Stimulated activated CD4-positive, alpha-beta T cell treated with anti-CD3 and anti-CD28 coated beads, Interleukin-1b, Interleukin-23, amount 100 ng/mL, for 48 hours (primary cell): ENCODE measurements around the gene DCLK1.

ENCODE experiments used
- DNase-seq: peaks from one replicate; pipeline ENCODE4 v3.0.0-alpha.2; 2020

Gene DCLK1

DNA sequence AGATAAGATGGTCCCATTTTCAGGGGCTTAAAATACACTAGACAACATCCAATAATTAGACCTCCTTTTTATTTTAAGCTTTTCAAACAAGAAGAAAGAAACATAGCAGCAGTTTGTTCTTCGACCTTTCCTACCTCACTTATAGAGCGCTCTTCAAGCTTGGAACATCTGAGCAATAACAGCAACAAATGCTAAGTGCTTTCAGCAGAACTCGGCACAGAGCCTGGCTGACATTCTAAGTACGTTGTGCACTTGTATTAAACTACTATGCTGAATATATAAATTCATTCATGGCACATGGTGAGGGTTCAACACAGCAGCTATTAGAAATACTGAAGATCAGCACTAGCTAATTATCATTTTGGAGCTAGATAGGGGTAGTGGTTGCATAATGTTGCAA, 398.6 kb downstream of the DCLK1 start:
- DNase-seq, result no peak

DNA sequence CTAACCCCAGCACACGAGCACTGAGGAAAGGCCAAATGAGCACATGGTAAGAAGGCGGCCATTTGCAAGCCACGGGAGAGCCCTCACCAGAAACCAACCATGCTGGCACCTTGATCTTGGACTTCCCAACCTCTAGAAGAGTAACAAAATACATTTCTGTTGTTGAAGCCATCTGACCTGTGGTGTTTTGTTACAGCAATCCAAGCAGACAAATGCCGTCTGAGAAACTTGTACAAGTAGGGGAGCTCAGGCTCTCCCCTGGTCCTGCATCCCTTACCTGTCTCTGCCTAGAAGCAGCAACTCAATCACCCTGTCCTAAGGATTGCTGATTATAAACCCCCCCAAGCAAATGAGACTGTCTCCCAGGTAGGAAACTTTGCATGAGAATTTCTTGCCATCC, 399.7 kb downstream of the DCLK1 start:
- DNase-seq, result no peak

DNA sequence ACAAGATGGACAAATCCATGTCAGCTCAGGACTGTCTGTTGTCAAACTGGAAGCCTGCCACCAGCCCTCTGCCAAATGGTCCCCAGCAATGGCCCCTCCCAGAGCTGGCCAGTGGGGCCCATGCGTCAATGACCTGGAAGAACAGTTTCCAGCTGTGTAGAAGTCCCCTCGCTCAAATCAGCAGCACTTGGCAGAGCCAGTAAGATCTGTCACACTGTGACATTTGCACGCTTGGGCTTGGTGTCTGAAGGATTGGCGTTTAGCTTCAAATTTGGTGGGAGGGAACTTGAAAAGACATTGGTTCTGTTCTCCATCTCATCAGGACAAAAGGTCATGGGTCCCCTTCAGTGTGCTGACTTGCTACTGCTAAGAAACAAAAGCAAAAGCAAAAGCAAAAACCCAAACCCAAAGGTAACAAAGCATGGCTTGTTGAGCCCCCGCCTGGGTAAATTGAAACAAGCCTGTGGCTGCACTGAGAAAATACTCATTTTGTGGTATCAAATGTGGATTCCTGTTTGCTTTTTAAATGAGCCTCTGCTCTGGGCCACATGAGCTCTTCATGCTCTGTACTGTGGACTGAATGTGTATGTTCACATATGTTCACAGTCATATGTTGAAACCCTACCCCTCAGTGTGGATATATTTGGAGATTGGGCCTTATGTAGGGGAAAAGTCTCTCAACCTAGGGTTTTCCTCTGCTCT, 401.1 kb downstream of the DCLK1 start:
- no peak for DNase-seq

- DNase-seq, result no peak
Measured at GRCh38 chr13:35727881-35728280, 403.3 kb downstream of the DCLK1 start.

- no peak for DNase-seq
Measured at GRCh38 chr13:35724446-35724845, 406.7 kb downstream of the DCLK1 start.

DNA sequence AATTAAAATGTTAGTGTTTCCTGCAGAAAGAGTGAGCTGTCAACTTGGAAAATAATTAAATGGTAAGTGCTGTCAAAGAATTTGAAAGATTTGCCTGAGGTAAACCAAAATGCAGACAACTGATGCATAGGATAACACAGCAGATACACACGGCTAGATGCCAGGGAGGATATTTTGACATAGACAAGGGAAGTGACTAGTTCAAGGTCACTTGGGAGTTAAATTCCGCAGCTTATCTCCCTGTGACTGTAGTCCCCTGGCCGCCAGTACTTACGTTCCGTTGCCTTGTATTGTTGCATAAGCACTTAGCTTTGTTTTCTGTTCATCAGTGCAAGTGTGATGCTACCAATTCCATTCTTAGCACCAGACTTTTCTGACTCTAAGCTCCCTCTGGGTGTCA, 407.4 kb downstream of the DCLK1 start:
- no peak for DNase-seq

DNA sequence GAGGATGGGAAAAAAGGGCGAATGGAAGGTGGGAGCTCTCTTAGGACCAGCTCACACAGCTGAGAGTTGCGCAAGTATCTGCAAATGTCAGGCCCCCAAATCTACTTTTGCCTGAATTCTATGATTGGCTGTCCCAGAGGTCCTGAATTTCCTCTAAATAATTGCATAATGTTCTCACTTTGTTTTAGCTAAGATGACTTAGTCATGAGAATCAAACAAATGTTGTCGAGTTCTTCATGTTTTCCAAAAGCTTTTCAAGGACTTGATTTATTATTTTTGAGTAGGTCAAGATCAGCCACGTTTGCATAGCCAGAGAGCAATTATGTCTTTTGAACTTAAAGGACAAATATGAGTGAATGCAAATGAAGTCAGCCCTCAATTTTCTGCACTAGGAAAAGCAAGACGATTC, 408.1 kb downstream of the DCLK1 start:
- no peak for DNase-seq

- DNase-seq, result no peak
Measured at GRCh38 chr13:35722458-35723052, 408.6 kb downstream of the DCLK1 start.

DNA sequence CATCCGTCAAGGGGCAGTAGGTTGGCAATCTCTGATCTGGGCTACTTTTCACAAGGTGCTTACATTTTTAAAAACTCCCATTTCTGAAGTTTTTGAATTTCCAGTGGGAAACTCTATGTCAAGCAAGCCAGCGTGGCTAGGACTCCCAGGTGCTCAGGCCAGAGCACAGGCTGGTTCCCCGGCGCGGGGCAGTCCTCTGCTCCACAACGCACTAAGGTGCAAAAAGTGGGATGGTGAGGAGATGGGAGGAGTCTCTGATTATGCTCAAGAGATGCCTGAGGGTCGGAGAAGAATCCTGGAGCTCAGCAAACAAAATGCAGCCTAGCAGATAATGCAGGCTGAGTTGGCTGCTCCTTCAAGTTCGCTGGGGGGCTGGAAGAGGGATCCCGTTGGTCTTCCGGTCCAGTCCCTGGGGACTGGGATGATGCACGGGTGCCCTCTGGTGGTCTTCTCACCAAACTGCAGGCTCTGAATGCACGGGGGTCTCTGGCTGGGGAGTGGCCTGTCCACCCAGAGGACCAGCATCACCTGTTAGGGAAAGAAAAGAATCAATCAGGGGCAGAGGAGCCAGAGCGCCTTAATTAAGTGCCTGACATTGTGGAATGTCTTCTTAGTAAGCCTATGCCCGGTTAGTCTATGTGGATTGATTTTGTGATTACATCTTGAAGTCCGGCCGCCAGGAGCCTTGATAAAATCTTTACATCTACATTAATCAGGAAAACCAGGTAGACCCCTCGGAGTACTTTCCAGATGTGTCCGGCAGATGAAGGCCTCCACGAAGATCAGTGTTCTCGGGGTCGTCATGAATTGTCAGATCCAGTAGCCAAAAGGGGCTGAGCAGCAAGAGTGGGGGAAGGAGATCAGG, 410.3 kb downstream of the DCLK1 start:
- peak; percentile 31 for DNase-seq

DNA sequence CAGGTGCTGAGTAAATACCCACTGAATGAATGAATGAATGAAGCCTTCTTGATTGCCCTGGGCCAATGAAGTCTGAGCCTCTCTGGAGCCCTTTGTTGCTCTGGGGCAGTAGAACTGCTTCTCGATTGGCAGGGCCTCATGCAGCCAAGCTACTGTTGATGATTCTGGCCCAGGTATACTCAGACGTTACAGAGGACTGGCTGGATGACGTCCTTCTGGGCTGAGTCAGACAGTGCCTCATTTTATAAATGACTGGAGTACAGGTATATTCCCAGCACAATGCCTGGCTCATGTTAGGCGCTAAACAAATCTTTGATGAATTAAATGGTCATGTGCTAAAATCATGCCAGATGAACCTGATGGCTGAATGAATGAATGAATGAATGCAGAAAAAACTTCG, 410.9 kb downstream of the DCLK1 start:
- DNase-seq, result no peak
